B cell (primary cell): ENCODE results near the gene SLC9A9. TPM values are rescaled to one million over a fixed set of nuclear protein-coding genes. Genes with fewer than 3 reads are reported as not detected.
A peak's percentile ranks its signal among the peaks of the same experiment; 100 is the strongest.

Source experiments
- ATAC-seq: fragments of 200-7000 bp; cut with Tn5 transposase; one replicate; pipeline ENCODE4 v1.10.0; 2021; ENCODE audit warnings: low read depth, mild to moderate bottlenecking, moderate number of reproducible peaks, moderate library complexity
- CTCF ChIA-PET: fragments of 350-600 bp; sonication (Branson Sonifier 250); formaldehyde crosslinking; loops from one replicate; lab custom pipeline; 2021; ENCODE audit warnings: antibody characterized with exemption, inconsistent platforms; lab: Charles Lee
- POLR2A ChIA-PET: fragments of 350-600 bp; sonication (Branson Sonifier 250); formaldehyde crosslinking; loops from one replicate; lab custom pipeline; 2021; ENCODE audit warnings: antibody characterized with exemption; lab: Charles Lee
- DNase-seq: peaks from one replicate; pipeline ENCODE4 v3.0.0; 2013
- H2AFZ ChIP-seq: 2 replicates; pipeline ENCODE4 v1.6.1; 2012; ENCODE audit warnings: mild to moderate bottlenecking, low read depth, low read length; ENCODE audit not compliant: insufficient read depth, poor library complexity, severe bottlenecking
- H3K27ac ChIP-seq, 2 donors: 1 replicate in 1 of 2; 2 replicates in 1 of 2; pipeline ENCODE4 v1.5.1; 2012 to 2013; ENCODE audit warnings: low read length in 2 of 2, mild to moderate bottlenecking in 2 of 2, moderate library complexity in 1 of 2
- H3K27me3 ChIP-seq, 4 experiments: fragments of 200-600 bp in 1 of 4; sonication (generic) in 1 of 4; replicated peaks in 1 of 4; 1 replicate in 2 of 4; 2 replicates in 2 of 4; pipeline versions ENCODE4 v1.6.1 to v1.7.0; 2013 to 2016; ENCODE audit warnings: low read length in 3 of 4, mild to moderate bottlenecking in 2 of 4, mixed read lengths in 1 of 4, moderate library complexity in 1 of 4; ENCODE audit not compliant: insufficient read depth in 4 of 4, control insufficient read depth in 3 of 4; ENCODE audit errors: control extremely low read depth in 1 of 4
- H3K36me3 ChIP-seq, 2 experiments: replicated peaks in 1 of 2; 1 replicate in 1 of 2; 2 replicates in 1 of 2; pipeline versions ENCODE4 v1.6.1 to v1.7.1; 2013; ENCODE audit warnings: low read length in 1 of 2; ENCODE audit not compliant: insufficient read depth in 2 of 2, control insufficient read depth in 1 of 2; ENCODE audit errors: control extremely low read depth in 1 of 2, extremely low read depth in 1 of 2
- H3K4me1 ChIP-seq, 2 donors: fragments of 200-600 bp in 1 of 2; sonication (generic) in 1 of 2; 1 replicate in 1 of 2; 2 replicates in 1 of 2; pipeline versions ENCODE4 v1.5.1 to v1.6.1; 2013 to 2017; ENCODE audit warnings: low read length in 2 of 2; ENCODE audit not compliant: control insufficient read depth in 2 of 2, insufficient read depth in 2 of 2
- H3K4me2 ChIP-seq: replicated peaks from 2 replicates; pipeline ENCODE3; 2012; ENCODE audit warnings: mild to moderate bottlenecking, low read depth, low read length; ENCODE audit not compliant: poor library complexity, severe bottlenecking
- H3K4me3 ChIP-seq, 5 experiments: fragments of 200-600 bp in 1 of 5; sonication (generic) in 1 of 5; 1 replicate in 3 of 5; 2 replicates in 2 of 5; pipeline versions ENCODE4 v1.5.1 to v1.7.0; 2011 to 2016; ENCODE audit warnings: low read length in 4 of 5, mild to moderate bottlenecking in 4 of 5, low read depth in 2 of 5, control low read depth in 1 of 5, moderate library complexity in 1 of 5; ENCODE audit not compliant: insufficient read depth in 1 of 5; ENCODE audit errors: control extremely low read depth in 1 of 5, extremely low read depth in 1 of 5
- H3K79me2 ChIP-seq: fragments of 200-600 bp; sonication (generic); one replicate; pipeline ENCODE4 v1.6.0; 2016; ENCODE audit warnings: low read length; ENCODE audit not compliant: control insufficient read depth, insufficient read depth
- H3K9ac ChIP-seq: fragments of 200-600 bp; sonication (generic); 2 replicates; pipeline ENCODE4 v1.6.1; 2017; ENCODE audit warnings: mild to moderate bottlenecking, low read length, moderate library complexity
- H3K9me3 ChIP-seq, 3 donors: one replicate each; pipeline versions ENCODE4 v1.6.1 to v1.7.1; 2013; ENCODE audit warnings: low read length in 2 of 3; ENCODE audit not compliant: control insufficient read depth in 2 of 3, insufficient read depth in 1 of 3; ENCODE audit errors: control extremely low read depth in 1 of 3
- H4K20me1 ChIP-seq: 2 replicates; pipeline ENCODE4 v1.6.0; 2012; ENCODE audit warnings: mild to moderate bottlenecking, low read length; ENCODE audit not compliant: insufficient read depth, control insufficient read depth, poor library complexity, severe bottlenecking
- H3K27ac Mint-ChIP-seq: one replicate; pipeline ENCODE4 v1.8.0; 2021; ENCODE audit warnings: mixed read lengths
- H3K27me3 Mint-ChIP-seq: one replicate; pipeline ENCODE4 v1.8.0; 2021; ENCODE audit warnings: mixed read lengths
- H3K4me1 Mint-ChIP-seq: one replicate; pipeline ENCODE4 v1.8.0; 2021; ENCODE audit warnings: mixed read lengths
- H3K4me3 Mint-ChIP-seq: one replicate; pipeline ENCODE4 v1.8.0; 2021; ENCODE audit warnings: mixed read lengths
- H3K9me3 Mint-ChIP-seq: one replicate; pipeline ENCODE4 v1.8.0; 2022; ENCODE audit warnings: mixed read lengths; ENCODE audit not compliant: insufficient read depth
- CTCF ChIP-seq: fragments of 200-600 bp; IDR thresholded peaks from one replicate; pipeline ENCODE4 v1.8.0; 2022; ENCODE audit warnings: antibody characterized with exemption, mild to moderate bottlenecking
- EZH2 ChIP-seq: IDR thresholded peaks from 2 replicates; pipeline ENCODE4 v1.6.1; 2012; ENCODE audit warnings: borderline replicate concordance, low read depth, mild to moderate bottlenecking, moderate library complexity, low read length; ENCODE audit not compliant: insufficient read depth, poor library complexity, severe bottlenecking
- WGBS: methylation state at CpG from one replicate; pipeline ENCODE4 v1.1.5; 2013; ENCODE audit warnings: missing lambda C conversion rate; ENCODE audit not compliant: insufficient coverage; 5-methylcytosine and 5-hydroxymethylcytosine counted together
- intact Hi-C: fragments of 100-400 bp; cut with micrococcal nuclease; formaldehyde crosslinking; loops from one replicate; pipeline ENCODE4 v1.10.0; 2022
- polyA plus RNA-seq: library from polyadenylated mRNA; depleted of rRNA; stranded (reverse); fragments of >200 nt; gene quantifications from 2 replicates; pipeline ENCODE4 v1.2.3, GENCODE V29; 2012
- total RNA-seq, 2 donors: library from RNA; stranded (reverse); fragments of 120-200 nt in 1 of 2; gene quantifications; 1 replicate in 1 of 2; 2 replicates in 1 of 2; pipeline versions ENCODE4 v1.2.3 to v1.2.4, GENCODE V29; 2013 to 2022

Gene SLC9A9
- total and polyA plus RNA-seq, 2 donors (not counting 1 experiment from before 2014, with no cell fraction given): 7.7 to 17.3 TPM

GRCh38 chr3:143895805-143896204 is 47.5 kb upstream of the SLC9A9 start:
- H3K27me3 Mint-ChIP-seq: peaks cover 8% of the 10 kb centered on the region
- no peak overlapping the region for H3K4me2 ChIP-seq
- H3K36me3 ChIP-seq: no peaks in the 10 kb centered on the region
- H3K27ac Mint-ChIP-seq: no peak overlapping the region
- H4K20me1 ChIP-seq: no peaks in the 10 kb centered on the region
- H3K9me3 ChIP-seq: no peaks in the 10 kb centered on the region
- TF ChIP-seq CTCF (peak; percentile 77), EZH2 (no peak)
- H3K4me1 Mint-ChIP-seq: no peaks in the 10 kb centered on the region
- ChIA-PET POLR2A (no interaction called here), CTCF (interaction anchor here (0.6 to 7.7 kb wide), 26 partner anchors 11 to 1616 kb away, joined by 3 to 178 read pairs (median 4); partner anchors contain the start of gene DIPK2A)
- intact Hi-C loops: loop anchor here (1.0 to 5.0 kb wide), 2 partner anchors 55 to 76 kb away; partner anchors contain the start of gene DIPK2A
- H3K27me3 ChIP-seq: peaks cover 0 to 2% (median 0%) of the 10 kb centered on the region in 4 experiments
- no peak overlapping the region for H3K4me3 ChIP-seq
- peak; percentile 31 for ATAC-seq
- no CpG with 5 or more reads among the region's 1 CpG for WGBS
- H3K9ac ChIP-seq: no peak overlapping the region
- no peaks in the 10 kb centered on the region for H3K9me3 Mint-ChIP-seq
- H2AFZ ChIP-seq: no peak overlapping the region
- H3K27ac ChIP-seq: no peak overlapping the region
- no peaks in the 10 kb centered on the region for H3K79me2 ChIP-seq
- H3K4me1 ChIP-seq: no peaks in the 10 kb centered on the region
- H3K4me3 Mint-ChIP-seq: no peak overlapping the region
- DNase-seq: peak; percentile 49

DNA sequence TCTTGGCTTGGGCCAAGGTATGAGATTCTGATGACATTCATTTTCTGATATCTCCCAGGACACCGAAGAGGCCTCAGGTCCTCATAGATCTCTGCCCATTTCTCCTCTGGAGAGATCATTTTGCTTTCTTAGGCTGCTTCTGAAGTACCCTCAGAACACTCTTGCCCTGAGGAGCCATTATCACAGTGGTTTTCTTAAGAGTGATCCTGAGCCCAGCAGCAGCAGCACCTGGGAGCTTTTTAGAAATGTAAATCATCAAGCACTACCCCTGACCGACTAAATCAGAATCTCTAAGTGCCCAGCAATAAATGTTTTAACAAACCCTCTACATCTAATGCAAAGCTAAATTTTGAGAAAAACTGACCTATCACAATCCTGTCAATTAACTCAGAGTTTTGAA is 40.6 kb upstream of the SLC9A9 start:
- no peaks in the 10 kb centered on the region for H3K4me1 Mint-ChIP-seq
- POLR2A ChIA-PET: no interaction called here
- H3K27ac ChIP-seq: no peak overlapping the region
- no peak for DNase-seq
- H3K4me1 ChIP-seq: no peaks in the 10 kb centered on the region
- no peak overlapping the region for H2AFZ ChIP-seq
- no peaks in the 10 kb centered on the region for H3K9me3 Mint-ChIP-seq
- 77% methylated on average over 2 of the region's 2 CpGs for WGBS
- no peak overlapping the region for H3K9ac ChIP-seq
- TF ChIP-seq CTCF (no peak), EZH2 (no peak)
- H3K9me3 ChIP-seq: no peaks in the 10 kb centered on the region
- no peaks in the 10 kb centered on the region for H3K36me3 ChIP-seq
- H3K27me3 ChIP-seq: peaks cover 0 to under 1% (median 0%) of the 10 kb centered on the region in 4 experiments
- peaks cover 8% of the 10 kb centered on the region for H3K27me3 Mint-ChIP-seq
- no peaks in the 10 kb centered on the region for H3K79me2 ChIP-seq
- H3K4me3 Mint-ChIP-seq: no peak overlapping the region
- H3K4me2 ChIP-seq: no peak overlapping the region
- H3K4me3 ChIP-seq: no peak overlapping the region
- no peak for ATAC-seq
- H3K27ac Mint-ChIP-seq: no peak overlapping the region
- CTCF ChIA-PET: interaction anchor here (1.1 to 7.1 kb wide), 2 partner anchors 61 to 65 kb away, joined by 3 to 53 read pairs; no protein-coding TSS in a partner anchor
- intact Hi-C loops: loop anchor here (5.0 kb wide), 1 partner anchor 883 kb away; no protein-coding TSS in a partner anchor
- H4K20me1 ChIP-seq: no peaks in the 10 kb centered on the region
